WI38 (cell line): ENCODE measurements around the gene COMMD10.
"Not testable (repeated sequence)": the region's sequence is repeated elsewhere in the genome, so short reads cannot be mapped to it uniquely, and the experiment has no call there.

Source experiments
- H3K4me3 ChIP-seq: 2 replicates; pipeline ENCODE4 v1.5.1; 2011; ENCODE audit warnings: low read depth, mild to moderate bottlenecking, control low read depth, low read length
- TF ChIP-seq, protein P1 (sequence below): IDR thresholded peaks from 2 replicates; pipeline ENCODE4 v1.5.1; 2012; ENCODE audit warnings: low read depth, mild to moderate bottlenecking, control low read depth, low read length

The COMMD10 gene

GRCh38 chr5:116097301-116097700 lies 12.5 kb downstream of the COMMD10 start:
- no peak overlapping the region for H3K4me3 ChIP-seq
- TF ChIP-seq, protein P1, sequence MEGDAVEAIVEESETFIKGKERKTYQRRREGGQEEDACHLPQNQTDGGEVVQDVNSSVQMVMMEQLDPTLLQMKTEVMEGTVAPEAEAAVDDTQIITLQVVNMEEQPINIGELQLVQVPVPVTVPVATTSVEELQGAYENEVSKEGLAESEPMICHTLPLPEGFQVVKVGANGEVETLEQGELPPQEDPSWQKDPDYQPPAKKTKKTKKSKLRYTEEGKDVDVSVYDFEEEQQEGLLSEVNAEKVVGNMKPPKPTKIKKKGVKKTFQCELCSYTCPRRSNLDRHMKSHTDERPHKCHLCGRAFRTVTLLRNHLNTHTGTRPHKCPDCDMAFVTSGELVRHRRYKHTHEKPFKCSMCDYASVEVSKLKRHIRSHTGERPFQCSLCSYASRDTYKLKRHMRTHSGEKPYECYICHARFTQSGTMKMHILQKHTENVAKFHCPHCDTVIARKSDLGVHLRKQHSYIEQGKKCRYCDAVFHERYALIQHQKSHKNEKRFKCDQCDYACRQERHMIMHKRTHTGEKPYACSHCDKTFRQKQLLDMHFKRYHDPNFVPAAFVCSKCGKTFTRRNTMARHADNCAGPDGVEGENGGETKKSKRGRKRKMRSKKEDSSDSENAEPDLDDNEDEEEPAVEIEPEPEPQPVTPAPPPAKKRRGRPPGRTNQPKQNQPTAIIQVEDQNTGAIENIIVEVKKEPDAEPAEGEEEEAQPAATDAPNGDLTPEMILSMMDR = no peak

DNA sequence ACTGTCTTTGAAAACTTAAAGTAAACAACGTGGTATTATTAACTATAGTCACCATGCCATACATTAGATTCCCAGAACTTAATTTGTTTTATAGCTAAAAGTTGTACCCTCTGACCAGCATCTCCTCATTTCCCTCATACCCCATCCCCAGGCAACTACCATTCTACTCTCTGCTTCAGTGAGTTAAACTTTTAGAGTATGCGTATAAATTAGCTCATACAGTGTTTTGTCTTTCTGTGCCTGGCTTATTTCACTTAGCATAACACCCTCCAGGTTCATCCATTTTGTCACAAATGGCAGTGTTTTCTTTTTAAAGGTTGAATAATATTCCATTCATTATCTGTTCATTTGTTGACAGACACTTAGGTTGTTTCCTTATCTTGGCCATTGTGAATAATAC lies 14.2 kb downstream of the COMMD10 start:
- TF ChIP-seq, protein P1 = no peak

DNA sequence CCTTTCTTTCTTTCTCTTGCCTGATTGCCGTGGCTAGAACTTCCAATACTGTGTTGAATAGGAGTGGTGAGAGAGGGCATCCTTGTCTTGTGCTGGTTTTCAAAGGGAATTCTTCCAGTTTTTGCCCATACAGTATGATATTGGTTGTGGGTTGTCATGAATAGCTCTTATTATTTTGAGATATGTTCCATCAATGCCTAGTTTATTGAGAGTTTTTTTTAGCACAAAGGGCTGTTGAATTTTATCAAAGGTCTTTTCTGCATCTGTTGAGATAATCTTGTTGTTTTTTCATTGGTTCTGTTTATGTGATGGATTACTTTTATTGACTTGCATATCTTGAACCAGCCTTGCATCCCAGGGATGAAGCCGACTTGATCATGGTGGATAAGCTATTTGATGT lies 20.1 kb downstream of the COMMD10 start:
- H3K4me3 ChIP-seq = not testable (repeated sequence)

More for the DNA sequence above, 14.2 kb downstream of the COMMD10 start:
- no peak overlapping the region for H3K4me3 ChIP-seq

DNA sequence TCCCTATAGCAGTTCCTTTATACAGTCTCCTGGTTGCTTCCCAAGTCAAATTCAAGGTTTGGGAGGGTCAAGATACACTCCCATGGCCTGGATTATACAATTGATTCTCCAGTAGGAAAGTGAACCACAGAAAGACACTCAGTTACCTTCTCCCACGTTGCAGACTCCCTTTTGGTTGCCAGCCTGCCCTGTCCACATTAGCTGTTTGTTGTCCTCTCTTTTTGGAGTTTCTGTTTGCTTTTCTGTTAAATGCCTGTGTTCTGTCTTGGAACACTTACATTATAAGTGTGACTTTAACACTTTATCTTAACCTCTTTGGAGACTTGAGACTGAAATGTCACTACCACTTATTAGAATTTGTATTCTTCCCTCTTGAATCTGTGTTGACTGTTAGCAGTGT lies 30.3 kb downstream of the COMMD10 start:
- H3K4me3 ChIP-seq = no peak overlapping the region
- TF ChIP-seq, protein P1 = no peak

DNA sequence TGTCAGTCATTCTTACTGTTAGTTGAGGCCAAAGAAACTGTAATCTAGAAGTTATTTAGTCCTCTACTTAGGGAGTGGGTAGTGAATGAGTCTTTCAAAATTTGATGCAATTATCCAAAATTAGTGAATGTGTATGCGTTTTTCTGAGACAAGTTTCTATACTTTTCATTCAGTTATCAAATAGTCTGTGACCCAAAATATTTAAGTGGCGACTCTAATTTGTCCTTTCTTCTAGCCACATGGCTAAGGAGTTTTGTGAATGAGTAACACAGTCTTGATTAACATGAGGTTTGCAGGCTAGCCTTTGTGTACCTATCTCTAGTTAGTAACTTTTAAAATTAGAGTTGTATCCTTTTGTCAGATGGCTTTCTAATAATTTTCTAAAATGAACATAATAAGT lies 45.6 kb downstream of the COMMD10 start:
- TF ChIP-seq, protein P1 = no peak
- H3K4me3 ChIP-seq = no peak overlapping the region

GRCh38 chr5:116130976-116131375 lies 46.2 kb downstream of the COMMD10 start:
- H3K4me3 ChIP-seq = no peak overlapping the region
- TF ChIP-seq, protein P1 = no peak

DNA sequence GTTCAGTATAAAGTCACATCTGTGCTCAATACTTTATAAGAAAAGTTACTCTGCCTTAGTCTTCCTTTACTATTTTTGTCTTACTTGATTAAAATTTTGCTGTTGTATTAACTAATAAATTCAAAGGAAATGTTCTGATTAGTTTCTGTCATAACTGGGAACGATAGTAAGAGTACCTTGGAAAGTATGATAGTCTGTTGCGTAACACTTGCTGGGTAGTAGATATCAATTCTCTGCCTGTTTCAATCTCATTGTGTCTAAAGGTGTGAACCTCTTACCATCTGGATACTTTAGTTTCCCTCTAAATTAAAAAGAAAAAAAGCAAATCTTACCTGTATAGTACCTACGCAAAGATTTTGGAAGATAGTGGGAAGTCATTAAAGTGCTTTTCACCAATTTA lies 48.5 kb downstream of the COMMD10 start:
- TF ChIP-seq, protein P1 = no peak
- H3K4me3 ChIP-seq = no peak overlapping the region

DNA sequence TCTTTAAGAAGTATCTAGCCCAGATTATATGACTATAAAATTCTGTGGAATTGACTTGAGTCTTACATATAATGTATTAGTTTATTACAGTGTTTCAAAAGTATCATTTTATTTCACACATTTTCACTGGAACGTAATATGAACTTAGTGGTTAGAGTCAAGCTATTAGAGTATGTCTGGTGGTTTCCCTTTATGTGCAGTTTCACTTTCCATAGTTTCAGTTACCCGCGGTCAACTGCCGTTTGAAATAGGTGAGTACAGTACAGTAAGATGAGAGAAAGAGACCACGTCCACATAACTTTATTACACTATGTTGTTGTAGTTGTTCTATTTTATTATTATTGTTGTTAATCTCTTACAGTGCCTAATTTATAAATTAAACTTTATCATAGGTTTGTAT lies 50.5 kb downstream of the COMMD10 start:
- TF ChIP-seq, protein P1 = no peak
- no peak overlapping the region for H3K4me3 ChIP-seq
